HepG2 (cell line): Measurements from ENCODE around the gene CCDC180. TPM values are rescaled to one million over a fixed set of nuclear protein-coding genes. Genes with fewer than 3 reads are reported as not detected.

Experiments used
- BCL6 ChIP-seq: IDR thresholded peaks from 2 replicates; pipeline ENCODE4 v1.6.1; 2016; ENCODE audit warnings: missing genetic modification reagents, missing compliant biosample characterization
- CBFB ChIP-seq: sonication (generic); formaldehyde crosslinking; IDR thresholded peaks from 2 replicates; pipeline ENCODE4 v1.4.0; 2020; ENCODE audit warnings: missing genetic modification reagents
- CENPT ChIP-seq: sonication (generic); formaldehyde crosslinking; IDR thresholded peaks from 2 replicates; pipeline ENCODE4 v1.8.0; 2022; ENCODE audit warnings: low read depth, mild to moderate bottlenecking, moderate library complexity, missing genetic modification reagents
- HDAC1 ChIP-seq: sonication (generic); formaldehyde crosslinking; IDR thresholded peaks from 2 replicates; pipeline ENCODE4 v1.5.1; 2020; ENCODE audit warnings: mild to moderate bottlenecking, missing genetic modification reagents
- HNRNPL ChIP-seq: fragments of 200-400 bp; formaldehyde crosslinking; IDR thresholded peaks from 2 replicates; pipeline ENCODE4 v1.6.1; 2017; ENCODE audit warnings: mild to moderate bottlenecking, low read depth, low read length
- HOXA5 ChIP-seq: sonication (generic); formaldehyde crosslinking; IDR thresholded peaks from 2 replicates; pipeline ENCODE4 v1.4.0; 2020; ENCODE audit warnings: missing genetic modification reagents
- HOXA9 ChIP-seq: sonication (generic); formaldehyde crosslinking; IDR thresholded peaks from 2 replicates; pipeline ENCODE4 v1.8.1; 2022; ENCODE audit warnings: missing genetic modification reagents, mild to moderate bottlenecking, moderate library complexity, borderline replicate concordance
- POLR2AphosphoS5 ChIP-seq: IDR thresholded peaks from 2 replicates; pipeline ENCODE4 v1.6.1; 2012; ENCODE audit warnings: low read depth, low read length
- RFX5 ChIP-seq: IDR thresholded peaks from 2 replicates; pipeline ENCODE4 v1.6.1; 2011; ENCODE audit warnings: low read depth, low read length, improper control_type of control experiment
- SALL1 ChIP-seq: sonication (generic); formaldehyde crosslinking; IDR thresholded peaks from 2 replicates; pipeline ENCODE4 v1.8.0; 2022; ENCODE audit warnings: mild to moderate bottlenecking, missing genetic modification reagents
- SP4 ChIP-seq: sonication (generic); formaldehyde crosslinking; IDR thresholded peaks from 2 replicates; pipeline ENCODE4 v1.8.1; 2023; ENCODE audit warnings: mild to moderate bottlenecking, missing genetic modification reagents
- TEAD3 ChIP-seq: optimal IDR thresholded peaks from 2 replicates; pipeline ENCODE3; 2016; ENCODE audit warnings: borderline replicate concordance
- TGIF2 ChIP-seq: IDR thresholded peaks from 2 replicates; pipeline ENCODE4 v1.6.1; 2016; ENCODE audit warnings: control low read depth, missing compliant biosample characterization
- ZNF703 ChIP-seq: sonication (generic); formaldehyde crosslinking; IDR thresholded peaks from 2 replicates; pipeline ENCODE4 v1.5.1; 2020; ENCODE audit warnings: missing genetic modification reagents, mild to moderate bottlenecking, moderate library complexity, borderline replicate concordance
- polyA plus RNA-seq, 8 experiments: library from polyadenylated mRNA; depleted of rRNA in 3 of 8; stranded (reverse) in 7 of 8; unstranded in 1 of 8; fragments of >200 nt; fragmentation: Illumina TruSeq in 4 of 8; extraction: Trizol in 4 of 8; gene quantifications; 2 replicates each; pipeline versions ENCODE4 v1.2.1 to v1.2.3, GENCODE V29; 2011 to 2016; ENCODE audit warnings: low read depth in 4 of 8, missing spikeins in 1 of 8, mixed read lengths in 1 of 8; ENCODE audit not compliant: insufficient read depth in 1 of 8
- total RNA-seq, 5 experiments: library from RNA; depleted of rRNA; stranded (reverse); fragments of >200 nt; fragmentation: Illumina TruSeq; extraction: Trizol; gene quantifications; 2 replicates each; pipeline ENCODE4 v1.2.3, GENCODE V29; 2016; ENCODE audit warnings: low read depth in 1 of 5
- TF ChIP-seq, protein P1 (sequence below): sonication (generic); formaldehyde crosslinking; IDR thresholded peaks from 2 replicates; pipeline ENCODE4 v1.8.1; 2022; ENCODE audit warnings: low read depth, mild to moderate bottlenecking, missing genetic modification reagents
- TF ChIP-seq, protein P2 (sequence below): sonication (generic); formaldehyde crosslinking; IDR thresholded peaks from 2 replicates; pipeline ENCODE4 v1.4.0; 2020; ENCODE audit warnings: missing genetic modification reagents
- TF ChIP-seq, protein P3 (sequence below): sonication (generic); formaldehyde crosslinking; IDR thresholded peaks from 2 replicates; pipeline ENCODE4 v1.5.1; 2020; ENCODE audit warnings: mild to moderate bottlenecking, missing genetic modification reagents, borderline replicate concordance
- TF ChIP-seq, protein P4 (sequence below): sonication (generic); formaldehyde crosslinking; IDR thresholded peaks from 2 replicates; pipeline ENCODE4 v1.4.0; 2020; ENCODE audit warnings: missing genetic modification reagents
- TF ChIP-seq, protein P5 (sequence below): IDR thresholded peaks from 2 replicates; pipeline ENCODE4 v1.6.1; 2016; ENCODE audit warnings: mild to moderate bottlenecking

Gene CCDC180
- total and polyA plus RNA-seq, 2 of the 13 experiments (the other 11 are each of a cell fraction or from before 2014, with no cell fraction given): 2.2 to 2.5 TPM

DNA sequence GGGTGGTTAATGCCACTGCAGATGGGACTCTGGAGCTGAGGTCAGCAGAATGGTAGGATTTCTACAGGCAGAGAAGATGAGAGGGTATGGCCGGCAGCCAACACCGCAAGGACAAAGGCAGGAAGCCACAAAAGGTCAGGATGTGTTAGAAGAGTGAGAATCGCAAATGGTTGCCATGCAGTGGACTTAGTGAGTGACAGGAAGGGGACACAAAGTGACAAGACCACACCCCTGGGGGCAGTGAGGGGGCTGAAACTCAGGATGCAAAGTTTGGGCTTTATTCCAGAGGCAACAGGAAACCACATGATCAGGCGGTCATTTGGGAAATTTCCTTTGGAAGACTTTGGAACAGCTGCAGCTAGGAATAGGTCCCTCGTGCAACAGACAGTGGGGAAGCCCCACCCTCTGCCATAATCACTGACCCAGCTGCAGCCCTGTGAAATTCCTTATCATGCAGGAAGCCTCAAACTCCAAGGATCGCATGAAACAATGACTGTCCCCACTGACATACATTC, 14.2 kb upstream of the CCDC180 start (continued):
- TF ChIP-seq, protein P1, sequence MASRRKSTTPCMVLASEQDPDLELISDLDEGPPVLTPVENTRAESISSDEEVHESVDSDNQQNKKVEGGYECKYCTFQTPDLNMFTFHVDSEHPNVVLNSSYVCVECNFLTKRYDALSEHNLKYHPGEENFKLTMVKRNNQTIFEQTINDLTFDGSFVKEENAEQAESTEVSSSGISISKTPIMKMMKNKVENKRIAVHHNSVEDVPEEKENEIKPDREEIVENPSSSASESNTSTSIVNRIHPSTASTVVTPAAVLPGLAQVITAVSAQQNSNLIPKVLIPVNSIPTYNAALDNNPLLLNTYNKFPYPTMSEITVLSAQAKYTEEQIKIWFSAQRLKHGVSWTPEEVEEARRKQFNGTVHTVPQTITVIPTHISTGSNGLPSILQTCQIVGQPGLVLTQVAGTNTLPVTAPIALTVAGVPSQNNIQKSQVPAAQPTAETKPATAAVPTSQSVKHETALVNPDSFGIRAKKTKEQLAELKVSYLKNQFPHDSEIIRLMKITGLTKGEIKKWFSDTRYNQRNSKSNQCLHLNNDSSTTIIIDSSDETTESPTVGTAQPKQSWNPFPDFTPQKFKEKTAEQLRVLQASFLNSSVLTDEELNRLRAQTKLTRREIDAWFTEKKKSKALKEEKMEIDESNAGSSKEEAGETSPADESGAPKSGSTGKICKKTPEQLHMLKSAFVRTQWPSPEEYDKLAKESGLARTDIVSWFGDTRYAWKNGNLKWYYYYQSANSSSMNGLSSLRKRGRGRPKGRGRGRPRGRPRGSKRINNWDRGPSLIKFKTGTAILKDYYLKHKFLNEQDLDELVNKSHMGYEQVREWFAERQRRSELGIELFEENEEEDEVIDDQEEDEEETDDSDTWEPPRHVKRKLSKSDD: no peak
- TF ChIP-seq HOXA9 (no peak), RFX5 (peak; percentile 77), SALL1 (CRISPR knock-in tag) (peak; percentile 58; the same call in 1 of the 2 replicates), TEAD3 (CRISPR knock-in tag) (peak; percentile 62), HNRNPL (no peak), HOXA5 (CRISPR knock-in tag) (no peak), POLR2AphosphoS5 (no peak), ZNF703 (no peak), BCL6 (no peak), HDAC1 (peak; percentile 26; the same call in 1 of the 2 replicates), TGIF2 (CRISPR knock-in tag) (0 out of 2 replicates have a peak, but pooled peaks have one; percentile 20), CBFB (CRISPR knock-in tag) (peak; percentile 34; the same call in 1 of the 2 replicates), SP4 (CRISPR knock-in tag) (0 out of 2 replicates have a peak, but pooled peaks have one; percentile 47), CENPT (CRISPR knock-in tag) (no peak)
- TF ChIP-seq, protein P2, sequence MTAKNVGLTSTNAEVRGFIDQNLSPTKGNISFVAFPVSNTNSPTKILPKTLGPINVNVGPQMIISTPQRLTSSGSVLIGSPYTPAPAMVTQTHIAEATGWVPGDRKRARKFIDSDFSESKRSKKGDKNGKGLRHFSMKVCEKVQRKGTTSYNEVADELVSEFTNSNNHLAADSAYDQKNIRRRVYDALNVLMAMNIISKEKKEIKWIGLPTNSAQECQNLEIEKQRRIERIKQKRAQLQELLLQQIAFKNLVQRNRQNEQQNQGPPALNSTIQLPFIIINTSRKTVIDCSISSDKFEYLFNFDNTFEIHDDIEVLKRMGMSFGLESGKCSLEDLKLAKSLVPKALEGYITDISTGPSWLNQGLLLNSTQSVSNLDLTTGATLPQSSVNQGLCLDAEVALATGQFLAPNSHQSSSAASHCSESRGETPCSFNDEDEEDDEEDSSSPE (CRISPR knock-in tag): no peak
- TF ChIP-seq, protein P3, sequence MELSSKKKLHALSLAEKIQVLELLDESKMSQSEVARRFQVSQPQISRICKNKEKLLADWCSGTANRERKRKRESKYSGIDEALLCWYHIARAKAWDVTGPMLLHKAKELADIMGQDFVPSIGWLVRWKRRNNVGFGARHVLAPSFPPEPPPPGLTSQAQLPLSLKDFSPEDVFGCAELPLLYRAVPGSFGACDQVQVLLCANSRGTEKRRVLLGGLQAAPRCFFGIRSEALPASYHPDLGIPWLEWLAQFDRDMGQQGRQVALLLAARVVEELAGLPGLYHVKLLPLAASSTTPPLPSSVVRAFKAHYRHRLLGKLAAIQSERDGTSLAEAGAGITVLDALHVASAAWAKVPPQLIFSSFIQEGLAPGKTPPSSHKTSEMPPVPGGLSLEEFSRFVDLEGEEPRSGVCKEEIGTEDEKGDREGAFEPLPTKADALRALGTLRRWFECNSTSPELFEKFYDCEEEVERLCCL (CRISPR knock-in tag): no peak
- TF ChIP-seq, protein P4, sequence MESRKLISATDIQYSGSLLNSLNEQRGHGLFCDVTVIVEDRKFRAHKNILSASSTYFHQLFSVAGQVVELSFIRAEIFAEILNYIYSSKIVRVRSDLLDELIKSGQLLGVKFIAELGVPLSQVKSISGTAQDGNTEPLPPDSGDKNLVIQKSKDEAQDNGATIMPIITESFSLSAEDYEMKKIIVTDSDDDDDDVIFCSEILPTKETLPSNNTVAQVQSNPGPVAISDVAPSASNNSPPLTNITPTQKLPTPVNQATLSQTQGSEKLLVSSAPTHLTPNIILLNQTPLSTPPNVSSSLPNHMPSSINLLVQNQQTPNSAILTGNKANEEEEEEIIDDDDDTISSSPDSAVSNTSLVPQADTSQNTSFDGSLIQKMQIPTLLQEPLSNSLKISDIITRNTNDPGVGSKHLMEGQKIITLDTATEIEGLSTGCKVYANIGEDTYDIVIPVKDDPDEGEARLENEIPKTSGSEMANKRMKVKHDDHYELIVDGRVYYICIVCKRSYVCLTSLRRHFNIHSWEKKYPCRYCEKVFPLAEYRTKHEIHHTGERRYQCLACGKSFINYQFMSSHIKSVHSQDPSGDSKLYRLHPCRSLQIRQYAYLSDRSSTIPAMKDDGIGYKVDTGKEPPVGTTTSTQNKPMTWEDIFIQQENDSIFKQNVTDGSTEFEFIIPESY (CRISPR knock-in tag): no peak
- TF ChIP-seq, protein P5, sequence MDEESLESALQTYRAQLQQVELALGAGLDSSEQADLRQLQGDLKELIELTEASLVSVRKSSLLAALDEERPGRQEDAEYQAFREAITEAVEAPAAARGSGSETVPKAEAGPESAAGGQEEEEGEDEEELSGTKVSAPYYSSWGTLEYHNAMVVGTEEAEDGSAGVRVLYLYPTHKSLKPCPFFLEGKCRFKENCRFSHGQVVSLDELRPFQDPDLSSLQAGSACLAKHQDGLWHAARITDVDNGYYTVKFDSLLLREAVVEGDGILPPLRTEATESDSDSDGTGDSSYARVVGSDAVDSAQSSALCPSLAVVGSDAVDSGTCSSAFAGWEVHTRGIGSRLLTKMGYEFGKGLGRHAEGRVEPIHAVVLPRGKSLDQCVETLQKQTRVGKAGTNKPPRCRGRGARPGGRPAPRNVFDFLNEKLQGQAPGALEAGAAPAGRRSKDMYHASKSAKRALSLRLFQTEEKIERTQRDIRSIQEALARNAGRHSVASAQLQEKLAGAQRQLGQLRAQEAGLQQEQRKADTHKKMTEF (CRISPR knock-in tag): peak; percentile 58
